GM13976 (cell line): ENCODE data around the gene AKAP13.

Experiments
- DNase-seq: peaks from one replicate; pipeline ENCODE4 v3.0.0; 2012; ENCODE audit warnings: low spot score
- CTCF ChIP-seq: IDR thresholded peaks from 2 replicates; pipeline ENCODE4 v1.5.1; 2012; ENCODE audit warnings: borderline replicate concordance, mild to moderate bottlenecking; ENCODE audit not compliant: insufficient read depth; ENCODE audit errors: extremely low read depth, missing control alignments, control extremely low read depth
- in situ Hi-C: fragments of 300-500 bp; cut with MboI; formaldehyde crosslinking; loops from one replicate; pipeline ENCODE4 v1.12.0; 2022; ENCODE audit warnings: low sequenced_read_pairs, mixed read lengths, inconsistent platforms; ENCODE audit not compliant: unreplicated experiment

The AKAP13 gene

GRCh38 chr15:85445361-85445760 is 65.0 kb downstream of the AKAP13 start:
- no peak for DNase-seq
- in situ Hi-C loops = no loop called here

GRCh38 chr15:85451099-85451700 is 70.8 kb downstream of the AKAP13 start:
- DNase-seq = no peak
- no peak for TF ChIP-seq CTCF
- in situ Hi-C loops = loop anchor here (10.0 kb wide), 1 partner anchor 46 kb away; no protein-coding TSS in a partner anchor

More at GRCh38 chr15:85445361-85445760, 65.0 kb downstream of the AKAP13 start:
- no peak for TF ChIP-seq CTCF

GRCh38 chr15:85452436-85452835 is 72.0 kb downstream of the AKAP13 start:
- in situ Hi-C loops = loop anchor here (10.0 kb wide), 1 partner anchor 48 kb away; no protein-coding TSS in a partner anchor
- no peak for DNase-seq
- TF ChIP-seq CTCF = no peak

GRCh38 chr15:85453144-85453872 is 72.9 kb downstream of the AKAP13 start:
- DNase-seq = no peak
- in situ Hi-C loops = loop anchor here (10.0 kb wide), 1 partner anchor 49 kb away; no protein-coding TSS in a partner anchor
- TF ChIP-seq CTCF = no peak

- in situ Hi-C loops = loop anchor here (10.0 kb wide), 1 partner anchor 50 kb away; no protein-coding TSS in a partner anchor
- peak; percentile 15 for TF ChIP-seq CTCF
- no peak for DNase-seq
Observed at GRCh38 chr15:85454403-85454802, 74.0 kb downstream of the AKAP13 start.

- TF ChIP-seq CTCF = no peak
- no peak for DNase-seq
- in situ Hi-C loops = loop anchor here (10.0 kb wide), 1 partner anchor 51 kb away; no protein-coding TSS in a partner anchor
Observed at GRCh38 chr15:85455891-85456290, 75.5 kb downstream of the AKAP13 start.
